Measurements from ENCODE around the gene ZNF423. TPM values are rescaled to one million over a fixed set of nuclear protein-coding genes. Genes with fewer than 3 reads are reported as not detected.
"Not testable (repeated sequence)": the region's sequence is repeated elsewhere in the genome, so short reads cannot be mapped to it uniquely, and the experiment has no call there.

The ZNF423 gene
- polyA plus RNA-seq, 1 donor from 2014 or later: 4.5 TPM

- no peaks in the 10 kb centered on the region for H3K36me3 ChIP-seq (ENCODE audit: insufficient read depth, low read length)
- no peak overlapping the region for H3K9ac ChIP-seq (ENCODE audit: low read length)
- no peaks in the 10 kb centered on the region for H3K9me3 ChIP-seq (ENCODE audit: low read length)
- no peaks in the 10 kb centered on the region for H4K20me1 ChIP-seq (ENCODE audit: insufficient read depth)
- no peaks in the 10 kb centered on the region for H3K79me2 ChIP-seq (replicated peaks; ENCODE audit: insufficient read depth, low read length)
- no peaks in the 10 kb centered on the region for H3K9me2 ChIP-seq (ENCODE audit: insufficient read depth, low read length)
- TF ChIP-seq TAF1 (IDR thresholded peaks at IDR 0.05; ENCODE audit: low read depth) (no peak), MXI1 (conservative IDR thresholded peaks at IDR 0.05; ENCODE audit: poor library complexity, severe bottlenecking) (no peak), POLR2AphosphoS5 (IDR thresholded peaks at IDR 0.05) (no peak), RAD21 (conservative IDR thresholded peaks at IDR 0.05) (no peak), EZH2 (IDR thresholded peaks at IDR 0.05; ENCODE audit: borderline replicate concordance, insufficient read depth, low read length, poor library complexity, severe bottlenecking) (no peak), SMC3 (conservative IDR thresholded peaks at IDR 0.05; ENCODE audit: poor library complexity) (no peak), EP300 (conservative IDR thresholded peaks at IDR 0.05; ENCODE audit: poor library complexity, severe bottlenecking) (no peak)
- TF ChIP-seq, protein P1, sequence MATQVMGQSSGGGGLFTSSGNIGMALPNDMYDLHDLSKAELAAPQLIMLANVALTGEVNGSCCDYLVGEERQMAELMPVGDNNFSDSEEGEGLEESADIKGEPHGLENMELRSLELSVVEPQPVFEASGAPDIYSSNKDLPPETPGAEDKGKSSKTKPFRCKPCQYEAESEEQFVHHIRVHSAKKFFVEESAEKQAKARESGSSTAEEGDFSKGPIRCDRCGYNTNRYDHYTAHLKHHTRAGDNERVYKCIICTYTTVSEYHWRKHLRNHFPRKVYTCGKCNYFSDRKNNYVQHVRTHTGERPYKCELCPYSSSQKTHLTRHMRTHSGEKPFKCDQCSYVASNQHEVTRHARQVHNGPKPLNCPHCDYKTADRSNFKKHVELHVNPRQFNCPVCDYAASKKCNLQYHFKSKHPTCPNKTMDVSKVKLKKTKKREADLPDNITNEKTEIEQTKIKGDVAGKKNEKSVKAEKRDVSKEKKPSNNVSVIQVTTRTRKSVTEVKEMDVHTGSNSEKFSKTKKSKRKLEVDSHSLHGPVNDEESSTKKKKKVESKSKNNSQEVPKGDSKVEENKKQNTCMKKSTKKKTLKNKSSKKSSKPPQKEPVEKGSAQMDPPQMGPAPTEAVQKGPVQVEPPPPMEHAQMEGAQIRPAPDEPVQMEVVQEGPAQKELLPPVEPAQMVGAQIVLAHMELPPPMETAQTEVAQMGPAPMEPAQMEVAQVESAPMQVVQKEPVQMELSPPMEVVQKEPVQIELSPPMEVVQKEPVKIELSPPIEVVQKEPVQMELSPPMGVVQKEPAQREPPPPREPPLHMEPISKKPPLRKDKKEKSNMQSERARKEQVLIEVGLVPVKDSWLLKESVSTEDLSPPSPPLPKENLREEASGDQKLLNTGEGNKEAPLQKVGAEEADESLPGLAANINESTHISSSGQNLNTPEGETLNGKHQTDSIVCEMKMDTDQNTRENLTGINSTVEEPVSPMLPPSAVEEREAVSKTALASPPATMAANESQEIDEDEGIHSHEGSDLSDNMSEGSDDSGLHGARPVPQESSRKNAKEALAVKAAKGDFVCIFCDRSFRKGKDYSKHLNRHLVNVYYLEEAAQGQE (IDR thresholded peaks at IDR 0.05; ENCODE audit: borderline replicate concordance): no peak
- TF ChIP-seq, protein P2, sequence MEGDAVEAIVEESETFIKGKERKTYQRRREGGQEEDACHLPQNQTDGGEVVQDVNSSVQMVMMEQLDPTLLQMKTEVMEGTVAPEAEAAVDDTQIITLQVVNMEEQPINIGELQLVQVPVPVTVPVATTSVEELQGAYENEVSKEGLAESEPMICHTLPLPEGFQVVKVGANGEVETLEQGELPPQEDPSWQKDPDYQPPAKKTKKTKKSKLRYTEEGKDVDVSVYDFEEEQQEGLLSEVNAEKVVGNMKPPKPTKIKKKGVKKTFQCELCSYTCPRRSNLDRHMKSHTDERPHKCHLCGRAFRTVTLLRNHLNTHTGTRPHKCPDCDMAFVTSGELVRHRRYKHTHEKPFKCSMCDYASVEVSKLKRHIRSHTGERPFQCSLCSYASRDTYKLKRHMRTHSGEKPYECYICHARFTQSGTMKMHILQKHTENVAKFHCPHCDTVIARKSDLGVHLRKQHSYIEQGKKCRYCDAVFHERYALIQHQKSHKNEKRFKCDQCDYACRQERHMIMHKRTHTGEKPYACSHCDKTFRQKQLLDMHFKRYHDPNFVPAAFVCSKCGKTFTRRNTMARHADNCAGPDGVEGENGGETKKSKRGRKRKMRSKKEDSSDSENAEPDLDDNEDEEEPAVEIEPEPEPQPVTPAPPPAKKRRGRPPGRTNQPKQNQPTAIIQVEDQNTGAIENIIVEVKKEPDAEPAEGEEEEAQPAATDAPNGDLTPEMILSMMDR (IDR thresholded peaks at IDR 0.05; ENCODE audit: poor library complexity, severe bottlenecking): no peak
- no peak overlapping the region for H2AFZ ChIP-seq (ENCODE audit: low read depth, low read length)
- H3K27me3 ChIP-seq (ENCODE audit: insufficient read depth, low read depth, low read length): peaks cover 4% of the 10 kb centered on the region
- no peak overlapping the region for H3K4me3 ChIP-seq (ENCODE audit: low read length)
- H3F3A ChIP-seq (ENCODE audit: insufficient read depth, low read length, poor library complexity, severe bottlenecking): no peaks in the 10 kb centered on the region
- H3K27ac ChIP-seq (ENCODE audit: low read length): no peak overlapping the region
- no peak overlapping the region for H3K4me2 ChIP-seq (ENCODE audit: low read length)
These were observed 18.8 kb upstream of the ZNF423 start for GRCh38 chr16:49874613-49875237.

GRCh38 chr16:49871824-49872223, 15.9 kb upstream of the ZNF423 start:
- not testable (repeated sequence) for H3K9me2 ChIP-seq (ENCODE audit: insufficient read depth, low read length); H3K4me3 ChIP-seq (ENCODE audit: low read length); H3K9ac ChIP-seq (ENCODE audit: low read length); H3K9me3 ChIP-seq (ENCODE audit: low read length); H4K20me1 ChIP-seq (ENCODE audit: insufficient read depth); H3K79me2 ChIP-seq (replicated peaks; ENCODE audit: insufficient read depth, low read length); H3F3A ChIP-seq (ENCODE audit: insufficient read depth, low read length, poor library complexity, severe bottlenecking); H3K27me3 ChIP-seq (ENCODE audit: insufficient read depth, low read depth, low read length); H3K27ac ChIP-seq (ENCODE audit: low read length); H3K36me3 ChIP-seq (ENCODE audit: insufficient read depth, low read length); H3K4me2 ChIP-seq (ENCODE audit: low read length); H2AFZ ChIP-seq (ENCODE audit: low read depth, low read length)

DNA sequence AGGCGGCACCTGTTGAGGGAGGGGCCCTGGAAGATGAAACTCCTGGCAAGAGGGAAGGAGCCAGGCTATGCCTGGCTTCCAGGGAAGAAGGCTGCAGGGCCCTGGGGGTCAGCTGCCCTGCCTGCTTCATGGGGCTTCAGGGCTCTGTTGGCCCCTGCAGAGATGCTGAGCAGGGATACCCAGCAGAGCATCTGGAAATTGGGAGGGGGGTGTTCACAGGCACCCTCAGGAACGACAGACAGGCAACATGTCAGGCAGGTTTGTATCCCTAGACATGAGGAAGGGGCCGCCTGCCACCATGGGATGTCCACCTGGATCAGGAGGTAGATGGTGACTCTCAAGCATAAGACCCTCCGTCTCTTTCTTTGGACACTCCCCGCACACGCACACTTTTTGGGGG, 13.8 kb upstream of the ZNF423 start:
- H3F3A ChIP-seq (ENCODE audit: insufficient read depth, low read length, poor library complexity, severe bottlenecking): no peaks in the 10 kb centered on the region
- no peaks in the 10 kb centered on the region for H3K27me3 ChIP-seq (ENCODE audit: insufficient read depth, low read depth, low read length)
- no peak overlapping the region for H3K4me2 ChIP-seq (ENCODE audit: low read length)
- no peak overlapping the region for H2AFZ ChIP-seq (ENCODE audit: low read depth, low read length)
- no peaks in the 10 kb centered on the region for H3K79me2 ChIP-seq (replicated peaks; ENCODE audit: insufficient read depth, low read length)
- H3K9ac ChIP-seq (ENCODE audit: low read length): no peak overlapping the region
- no peak overlapping the region for H3K4me3 ChIP-seq (ENCODE audit: low read length)
- no peak overlapping the region for H3K27ac ChIP-seq (ENCODE audit: low read length)
- H4K20me1 ChIP-seq (ENCODE audit: insufficient read depth): no peaks in the 10 kb centered on the region
- H3K9me2 ChIP-seq (ENCODE audit: insufficient read depth, low read length): no peaks in the 10 kb centered on the region
- no peaks in the 10 kb centered on the region for H3K9me3 ChIP-seq (ENCODE audit: low read length)
- TF ChIP-seq TAF1 (IDR thresholded peaks at IDR 0.05; ENCODE audit: low read depth) (no peak), RAD21 (conservative IDR thresholded peaks at IDR 0.05) (no peak), EP300 (conservative IDR thresholded peaks at IDR 0.05; ENCODE audit: poor library complexity, severe bottlenecking) (no peak), EZH2 (IDR thresholded peaks at IDR 0.05; ENCODE audit: borderline replicate concordance, insufficient read depth, low read length, poor library complexity, severe bottlenecking) (no peak), SMC3 (conservative IDR thresholded peaks at IDR 0.05; ENCODE audit: poor library complexity) (no peak), MXI1 (conservative IDR thresholded peaks at IDR 0.05; ENCODE audit: poor library complexity, severe bottlenecking) (no peak), POLR2AphosphoS5 (IDR thresholded peaks at IDR 0.05) (no peak)
- TF ChIP-seq, protein P1 (IDR thresholded peaks at IDR 0.05; ENCODE audit: borderline replicate concordance): no peak
- TF ChIP-seq, protein P2 (IDR thresholded peaks at IDR 0.05; ENCODE audit: poor library complexity, severe bottlenecking): no peak
- H3K36me3 ChIP-seq (ENCODE audit: insufficient read depth, low read length): no peaks in the 10 kb centered on the region
